Spleen (tissue), 11 donors: ENCODE measurements around the gene TRIM13. TPM values are rescaled to one million over a fixed set of nuclear protein-coding genes. Genes with fewer than 3 reads are reported as not detected.

Experiments
- DNase-seq: peaks from one replicate; pipeline ENCODE4 v3.0.0-alpha.2; 2020
- H3K27ac ChIP-seq, 8 donors: fragments of 200-600 bp; sonication (generic) in 7 of 8; 1 replicate in 4 of 8; 2 replicates in 4 of 8; pipeline versions ENCODE4 v1.5.0 to v1.8.0; 2016 to 2021; ENCODE audit warnings: inconsistent platforms in 4 of 8, mild to moderate bottlenecking in 4 of 8, moderate library complexity in 1 of 8
- H3K27me3 ChIP-seq, 7 donors: fragments of 200-600 bp; sonication (generic) in 6 of 7; replicated peaks in 1 of 7; 1 replicate in 4 of 7; 2 replicates in 3 of 7; pipeline versions ENCODE4 v1.5.0 to v1.8.0; 2016 to 2021; ENCODE audit warnings: inconsistent platforms in 3 of 7, mild to moderate bottlenecking in 1 of 7
- H3K36me3 ChIP-seq, 6 donors: fragments of 200-600 bp; sonication (generic) in 5 of 6; 1 replicate in 4 of 6; 2 replicates in 2 of 6; pipeline versions ENCODE4 v1.5.0 to v1.8.0; 2016 to 2021; ENCODE audit warnings: inconsistent platforms in 2 of 6
- H3K4me1 ChIP-seq, 6 donors: fragments of 200-600 bp; sonication (generic) in 5 of 6; 1 replicate in 3 of 6; 2 replicates in 3 of 6; pipeline versions ENCODE4 v1.5.0 to v1.8.0; 2016 to 2021; ENCODE audit warnings: inconsistent platforms in 3 of 6
- H3K4me3 ChIP-seq, 8 donors: fragments of 200-600 bp; sonication (generic) in 7 of 8; 1 replicate in 4 of 8; 2 replicates in 4 of 8; pipeline versions ENCODE4 v1.5.0 to v1.8.0; 2016 to 2021; ENCODE audit warnings: inconsistent platforms in 4 of 8, mild to moderate bottlenecking in 4 of 8, moderate library complexity in 2 of 8
- H3K9me3 ChIP-seq, 8 donors: fragments of 200-600 bp; sonication (generic) in 7 of 8; 1 replicate in 4 of 8; 2 replicates in 4 of 8; pipeline versions ENCODE4 v1.5.0 to v1.8.0; 2016 to 2021; ENCODE audit warnings: inconsistent platforms in 4 of 8
- CTCF ChIP-seq, 11 experiments: fragments of 200-600 bp in 7 of 11; fragments of 450-650 bp in 4 of 11; sonication (generic) in 4 of 11; IDR thresholded peaks in 8 of 11; conservative IDR thresholded peaks in 3 of 11; 1 replicate in 7 of 11; 2 replicates in 4 of 11; pipeline versions ENCODE4 v1.4.0 to v1.8.0; 2016 to 2021; ENCODE audit warnings: antibody characterized with exemption in 11 of 11, inconsistent platforms in 4 of 11, mild to moderate bottlenecking in 1 of 11
- POLR2A ChIP-seq, 3 donors: fragments of 450-650 bp; IDR thresholded peaks; one replicate each; pipeline ENCODE4 v1.5.1; 2017; ENCODE audit warnings: antibody characterized with exemption in 3 of 3, mild to moderate bottlenecking in 1 of 3
- POLR2AphosphoS5 ChIP-seq, 3 donors: sonication (generic); formaldehyde crosslinking; IDR thresholded peaks; one replicate each; pipeline ENCODE4 v1.5.1; 2017; ENCODE audit warnings: antibody characterized with exemption in 3 of 3
- WGBS, 5 donors: extraction: QIAGEN DNeasy Blood & Tissue Kit in 3 of 5; methylation state at CpG; one replicate each; pipeline versions ENCODE4 v1.1.5 to v1.1.7; 2013 to 2018; 5-methylcytosine and 5-hydroxymethylcytosine counted together
- intact Hi-C: fragments of 100-400 bp; cut with DNase I; formaldehyde crosslinking; loops from one replicate; pipeline ENCODE4 v1.15.0; 2023; ENCODE audit warnings: low total_unique reads
- polyA plus RNA-seq, 3 donors: library from polyadenylated mRNA; stranded (reverse); fragments of 200-250 nt; gene quantifications; one replicate each; pipeline ENCODE4 v1.2.1, GENCODE V29; 2013
- total RNA-seq, 7 donors: library from RNA; depleted of rRNA in 3 of 7; stranded (reverse); fragments of >200 nt in 3 of 7; fragmentation: NEBNext Ultra II Directional in 4 of 7; extraction: Animal tissue kit (Norgen Biotek cat#: 25700) in 4 of 7; gene quantifications; one replicate each; pipeline versions ENCODE4 v1.1.0 to v1.2.1, GENCODE V29; 2016 to 2021
- donor health status: healthy with polysubstance abuse.
- donor health status: DM: no; HTN: no; CAD: no; lungs with moderate emphysema.
- donor health status: DM: no; HTN: no; CAD: no.
- donor health status: Bipolar disorder and iron deficiency.
- donor health status: healthy.
- donor health status: DM: no; HTN: no; CAD: no.
- donor health status: DM: yes; HTN: yes; CAD: no.

Gene TRIM13
- total and polyA plus RNA-seq, 10 donors: 17.1 to 29.7 (median 27.1) TPM

- no peak for DNase-seq
- H3K9me3 ChIP-seq: no peaks in the 10 kb centered on the region
- no peaks in the 10 kb centered on the region for H3K27me3 ChIP-seq
- TF ChIP-seq CTCF (IDR thresholded peaks at IDR 0.05 in 8 of 11, conservative IDR thresholded peaks at IDR 0.05 in 3 of 11): no peak
- peaks cover 13 to 28% (median 21%) of the 10 kb centered on the region in 6 donors for H3K4me1 ChIP-seq
- 83 to 90% (median 87%) methylated on average over 5 of the region's 5 CpGs for WGBS, 5 donors
- H3K27ac ChIP-seq: no peak overlapping the region
- intact Hi-C loops: no loop called here
- no peak overlapping the region for H3K4me3 ChIP-seq
- peaks cover 0 to 45% (median 0%) of the 10 kb centered on the region in 6 donors for H3K36me3 ChIP-seq
Observed at GRCh38 chr13:49993666-49994065, 3.2 kb upstream of the TRIM13 start.

- no peaks in the 10 kb centered on the region for H3K9me3 ChIP-seq
- intact Hi-C loops: no loop called here
- 13 to 24% (median 14%) methylated on average over 14 of the region's 14 CpGs for WGBS, 5 donors
- TF ChIP-seq POLR2AphosphoS5 (IDR thresholded peaks at IDR 0.05) (no peak), POLR2A (IDR thresholded peaks at IDR 0.05) (no peak), CTCF (IDR thresholded peaks at IDR 0.05 in 8 of 11, conservative IDR thresholded peaks at IDR 0.05 in 3 of 11) (no peak)
- peaks cover 25 to 48% (median 41%) of the 10 kb centered on the region in 6 donors for H3K4me1 ChIP-seq
- no peak for DNase-seq
- peaks cover 0 to 47% (median 0%) of the 10 kb centered on the region in 6 donors for H3K36me3 ChIP-seq
- peak overlapping the region; percentile 71 to 93 (median 82) for H3K4me3 ChIP-seq
- H3K27me3 ChIP-seq: no peaks in the 10 kb centered on the region
- peak overlapping the region; percentile 97 to 99 (median 99) for H3K27ac ChIP-seq
Observed at GRCh38 chr13:49995625-49996101, 1.2 kb upstream of the TRIM13 start.

- peak overlapping the region; percentile 97 to 99 (median 99) for H3K27ac ChIP-seq
- intact Hi-C loops: no loop called here
- H3K4me3 ChIP-seq: peak overlapping the region; percentile 71 to 93 (median 82)
- DNase-seq: peak; percentile 98
- no peaks in the 10 kb centered on the region for H3K9me3 ChIP-seq
- TF ChIP-seq POLR2AphosphoS5 (IDR thresholded peaks at IDR 0.05) (peak; percentile 90 to 94 (median 94)), POLR2A (IDR thresholded peaks at IDR 0.05) (peak in 2 of 3 donors; percentile 54 to 72), CTCF (IDR thresholded peaks at IDR 0.05 in 8 of 11, conservative IDR thresholded peaks at IDR 0.05 in 3 of 11) (no peak)
- WGBS, 5 donors: 0 to 7% (median 1%) methylated on average over 17 to 60 of the region's 68 CpGs
- no peaks in the 10 kb centered on the region for H3K27me3 ChIP-seq
- peaks cover 25 to 54% (median 48%) of the 10 kb centered on the region in 6 donors for H3K4me1 ChIP-seq
- H3K36me3 ChIP-seq: peaks cover 0 to 47% (median 0%) of the 10 kb centered on the region in 6 donors
Observed at GRCh38 chr13:49996161-49996915, 504 bp upstream of the TRIM13 start.

- Histone ChIP-seq H3K9me3 (no peaks in the 10 kb centered on the region), H3K36me3 (peaks cover 0 to 52% (median 0%) of the 10 kb centered on the region in 6 donors), H3K27me3 (no peaks in the 10 kb centered on the region), H3K4me1 (peaks cover 25 to 70% (median 64%) of the 10 kb centered on the region in 6 donors), H3K27ac (peak overlapping the region; percentile 87 to 99 (median 99)), H3K4me3 (peak overlapping the region; percentile 47 to 93 (median 77))
- DNase-seq: no peak
- intact Hi-C loops: no loop called here
- WGBS, 5 donors: 6 to 13% (median 10%) methylated on average over 4 of the region's 4 CpGs
- TF ChIP-seq CTCF (IDR thresholded peaks at IDR 0.05 in 8 of 11, conservative IDR thresholded peaks at IDR 0.05 in 3 of 11) (no peak), POLR2A (IDR thresholded peaks at IDR 0.05) (no peak), POLR2AphosphoS5 (IDR thresholded peaks at IDR 0.05) (no peak)
Observed at GRCh38 chr13:49997955-49998354, 1.1 kb downstream of the TRIM13 start.
